ENCODE data around the gene NBPF6.
"Not testable (repeated sequence)": the region's sequence is repeated elsewhere in the genome, so short reads cannot be mapped to it uniquely, and the experiment has no call there.

Gene NBPF6

GRCh38 chr1:108496856-108497255, 46.7 kb downstream of the NBPF6 start:
- H3K4me2 ChIP-seq (ENCODE audit: low read depth, low read length, poor library complexity, severe bottlenecking); H3K9me3 ChIP-seq (ENCODE audit: insufficient read depth, low read length); H3K27ac ChIP-seq (ENCODE audit: low read depth, low read length); H4K20me1 ChIP-seq (ENCODE audit: low read depth, low read length); H3K9me2 ChIP-seq (replicated peaks; ENCODE audit: insufficient read depth, low read length); H3K4me3 ChIP-seq (ENCODE audit: insufficient read depth, low read length, poor library complexity, severe bottlenecking); H3K36me3 ChIP-seq (ENCODE audit: low read length); H2AFZ ChIP-seq (ENCODE audit: low read depth, low read length, severe bottlenecking); H3K27me3 ChIP-seq (ENCODE audit: low read length); H3K9ac ChIP-seq (ENCODE audit: low read length); H3F3A ChIP-seq (ENCODE audit: insufficient read depth); H3K79me2 ChIP-seq (ENCODE audit: insufficient read depth, low read length): not testable (repeated sequence)

DNA sequence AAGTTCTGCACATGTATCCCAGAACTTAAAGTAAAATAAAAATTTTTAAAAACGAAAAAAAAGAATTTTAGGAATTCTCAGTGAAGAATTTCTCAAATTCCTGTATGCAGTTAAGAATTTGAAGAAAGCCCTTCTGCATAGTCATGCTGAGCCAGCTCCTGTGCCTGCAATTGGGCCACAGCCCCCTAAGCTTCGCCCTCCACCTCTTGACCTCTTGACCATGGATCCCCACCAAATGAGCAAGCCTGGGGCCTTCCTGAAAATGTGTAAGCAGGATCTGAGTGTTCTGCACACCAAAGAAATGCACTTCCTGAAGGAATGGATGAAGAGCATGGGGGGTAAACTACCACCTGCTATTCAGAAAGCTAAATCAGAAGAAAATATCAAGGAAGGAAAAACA, 52.0 kb downstream of the NBPF6 start:
- Histone ChIP-seq H2AFZ (ENCODE audit: low read depth, low read length, severe bottlenecking) (no peak overlapping the region), H3K9ac (ENCODE audit: low read length) (no peak overlapping the region), H4K20me1 (ENCODE audit: low read depth, low read length) (no peaks in the 10 kb centered on the region), H3K27me3 (ENCODE audit: low read length) (no peaks in the 10 kb centered on the region), H3F3A (ENCODE audit: insufficient read depth) (no peaks in the 10 kb centered on the region), H3K79me2 (ENCODE audit: insufficient read depth, low read length) (no peaks in the 10 kb centered on the region), H3K9me3 (ENCODE audit: insufficient read depth, low read length) (no peaks in the 10 kb centered on the region), H3K36me3 (ENCODE audit: low read length) (no peaks in the 10 kb centered on the region), H3K4me2 (ENCODE audit: low read depth, low read length, poor library complexity, severe bottlenecking) (no peak overlapping the region), H3K9me2 (replicated peaks; ENCODE audit: insufficient read depth, low read length) (no peaks in the 10 kb centered on the region), H3K4me3 (ENCODE audit: insufficient read depth, low read length, poor library complexity, severe bottlenecking) (no peak overlapping the region), H3K27ac (ENCODE audit: low read depth, low read length) (no peak overlapping the region)
- TF ChIP-seq EZH2phosphoT487 (conservative IDR thresholded peaks at IDR 0.05; ENCODE audit: low read length): no peak
- TF ChIP-seq CTCF (IDR thresholded peaks at IDR 0.05; ENCODE audit: insufficient read depth, low read length, poor library complexity, severe bottlenecking): no peak

DNA sequence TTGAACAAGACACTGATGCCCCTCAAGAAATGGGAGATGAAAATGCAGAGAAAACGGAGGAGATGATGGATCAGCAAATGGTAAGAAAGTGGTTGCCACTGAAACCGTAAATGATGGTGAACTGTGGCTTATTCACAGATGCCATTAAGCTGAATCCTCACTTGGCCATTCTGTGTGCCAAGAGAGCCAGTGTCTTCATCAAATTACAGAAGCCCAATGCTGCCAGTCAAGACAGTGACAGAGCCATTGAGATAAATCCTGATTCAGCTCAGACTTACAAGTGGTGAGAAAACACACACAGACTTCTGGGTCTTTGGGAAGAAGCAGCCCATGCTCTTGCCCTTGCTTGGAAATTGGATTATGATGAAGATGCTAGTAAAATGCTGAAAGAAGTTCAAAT, 52.5 kb downstream of the NBPF6 start:
- Histone ChIP-seq H3K4me3 (ENCODE audit: insufficient read depth, low read length, poor library complexity, severe bottlenecking) (no peak overlapping the region), H3K27me3 (ENCODE audit: low read length) (no peaks in the 10 kb centered on the region), H3K9me3 (ENCODE audit: insufficient read depth, low read length) (no peaks in the 10 kb centered on the region), H4K20me1 (ENCODE audit: low read depth, low read length) (no peaks in the 10 kb centered on the region), H3K9me2 (replicated peaks; ENCODE audit: insufficient read depth, low read length) (no peaks in the 10 kb centered on the region), H3K79me2 (ENCODE audit: insufficient read depth, low read length) (no peaks in the 10 kb centered on the region), H2AFZ (ENCODE audit: low read depth, low read length, severe bottlenecking) (no peak overlapping the region), H3K36me3 (ENCODE audit: low read length) (no peaks in the 10 kb centered on the region), H3K4me2 (ENCODE audit: low read depth, low read length, poor library complexity, severe bottlenecking) (no peak overlapping the region), H3K9ac (ENCODE audit: low read length) (no peak overlapping the region), H3K27ac (ENCODE audit: low read depth, low read length) (no peak overlapping the region), H3F3A (ENCODE audit: insufficient read depth) (no peaks in the 10 kb centered on the region)
- TF ChIP-seq EZH2phosphoT487 (conservative IDR thresholded peaks at IDR 0.05; ENCODE audit: low read length): no peak
- no peak for TF ChIP-seq CTCF (IDR thresholded peaks at IDR 0.05; ENCODE audit: insufficient read depth, low read length, poor library complexity, severe bottlenecking)

DNA sequence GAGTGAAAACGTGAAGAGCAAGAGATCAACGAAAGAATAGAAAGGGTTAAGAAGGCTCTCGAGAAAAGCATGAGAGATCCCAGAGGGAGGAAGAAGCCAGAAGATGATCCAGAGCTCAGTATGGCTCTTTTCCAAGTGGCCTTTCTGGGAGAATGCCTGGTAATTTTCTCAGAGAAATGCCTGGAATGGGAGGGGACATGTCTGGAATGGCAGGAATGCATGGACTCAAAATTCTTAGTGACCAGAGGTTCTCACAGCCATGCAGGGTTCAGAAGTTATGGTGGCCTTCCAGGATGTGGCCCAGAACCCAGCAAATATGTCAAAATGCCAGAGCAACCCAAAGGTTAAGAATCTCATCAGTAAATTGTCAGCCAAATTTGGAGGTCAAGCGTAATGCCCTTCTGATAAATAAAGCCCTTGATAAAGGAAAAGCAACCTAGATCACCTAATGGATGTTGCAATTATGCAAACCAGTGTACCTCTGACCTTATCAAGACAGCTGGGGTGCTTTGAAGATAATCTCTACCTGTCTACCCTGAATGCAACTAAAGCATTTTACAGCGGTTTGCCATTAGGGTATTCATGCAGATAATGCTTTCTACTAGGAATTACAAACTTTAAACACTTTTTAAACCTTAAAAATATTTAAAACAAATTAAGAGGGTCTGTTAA, 53.1 kb downstream of the NBPF6 start:
- no peaks in the 10 kb centered on the region for H3K36me3 ChIP-seq (ENCODE audit: low read length)
- H3K4me3 ChIP-seq (ENCODE audit: insufficient read depth, low read length, poor library complexity, severe bottlenecking): no peak overlapping the region
- H3K9me3 ChIP-seq (ENCODE audit: insufficient read depth, low read length): no peaks in the 10 kb centered on the region
- H2AFZ ChIP-seq (ENCODE audit: low read depth, low read length, severe bottlenecking): no peak overlapping the region
- no peaks in the 10 kb centered on the region for H4K20me1 ChIP-seq (ENCODE audit: low read depth, low read length)
- no peak overlapping the region for H3K9ac ChIP-seq (ENCODE audit: low read length)
- H3K27ac ChIP-seq (ENCODE audit: low read depth, low read length): no peak overlapping the region
- no peaks in the 10 kb centered on the region for H3F3A ChIP-seq (ENCODE audit: insufficient read depth)
- no peak overlapping the region for H3K4me2 ChIP-seq (ENCODE audit: low read depth, low read length, poor library complexity, severe bottlenecking)
- TF ChIP-seq EZH2phosphoT487 (conservative IDR thresholded peaks at IDR 0.05; ENCODE audit: low read length) (no peak), CTCF (IDR thresholded peaks at IDR 0.05; ENCODE audit: insufficient read depth, low read length, poor library complexity, severe bottlenecking) (no peak)
- no peaks in the 10 kb centered on the region for H3K9me2 ChIP-seq (replicated peaks; ENCODE audit: insufficient read depth, low read length)
- no peaks in the 10 kb centered on the region for H3K27me3 ChIP-seq (ENCODE audit: low read length)
- no peaks in the 10 kb centered on the region for H3K79me2 ChIP-seq (ENCODE audit: insufficient read depth, low read length)
